Aorta (tissue), 5 donors: ENCODE measurements around the gene AHDC1. TPM values are rescaled to one million over a fixed set of nuclear protein-coding genes. Genes with fewer than 3 reads are reported as not detected.
"Not testable (repeated sequence)": the region's sequence is repeated elsewhere in the genome, so short reads cannot be mapped to it uniquely, and the experiment has no call there.

Experiments used
- ATAC-seq: fragments of 200-7000 bp; cut with Tn5 transposase; one replicate; pipeline ENCODE4 v1.9.1; 2022; ENCODE audit warnings: moderate library complexity; ENCODE audit not compliant: low FRiP score
- DNase-seq, 2 donors: peaks; one replicate each; pipeline ENCODE4 v3.0.0-alpha.2; 2020
- H3K27ac ChIP-seq, 2 donors: one replicate each; pipeline ENCODE4 v1.5.1; 2013; ENCODE audit warnings: low read length in 2 of 2, mild to moderate bottlenecking in 2 of 2, moderate library complexity in 2 of 2, control low read depth in 1 of 2, inconsistent platforms in 1 of 2, low read depth in 1 of 2
- H3K27me3 ChIP-seq, 2 donors: one replicate each; pipeline ENCODE4 v1.6.1; 2013; ENCODE audit warnings: control low read depth in 1 of 2, low read length in 1 of 2, mild to moderate bottlenecking in 1 of 2, moderate library complexity in 1 of 2; ENCODE audit not compliant: insufficient read depth in 2 of 2, control insufficient read depth in 1 of 2
- H3K36me3 ChIP-seq, 2 donors: one replicate each; pipeline ENCODE4 v1.6.1; 2013; ENCODE audit warnings: control low read depth in 1 of 2, low read length in 1 of 2, mild to moderate bottlenecking in 1 of 2; ENCODE audit not compliant: insufficient read depth in 2 of 2, control insufficient read depth in 1 of 2
- H3K4me1 ChIP-seq, 2 donors: one replicate each; pipeline ENCODE4 v1.6.1; 2013; ENCODE audit warnings: low read length in 2 of 2, control low read depth in 1 of 2, mild to moderate bottlenecking in 1 of 2, moderate library complexity in 1 of 2; ENCODE audit not compliant: insufficient read depth in 2 of 2, control insufficient read depth in 1 of 2
- H3K4me3 ChIP-seq, 2 donors: one replicate each; pipeline ENCODE4 v1.5.1; 2013; ENCODE audit warnings: low read length in 2 of 2, control low read depth in 1 of 2, mild to moderate bottlenecking in 1 of 2
- H3K9me3 ChIP-seq: one replicate; pipeline ENCODE4 v1.6.1; 2013; ENCODE audit warnings: mild to moderate bottlenecking, low read length; ENCODE audit not compliant: control insufficient read depth
- WGBS, 2 donors: extraction: QIAGEN DNeasy Blood & Tissue Kit; methylation state at CpG; one replicate each; pipeline ENCODE4 v1.1.7; 2013; 5-methylcytosine and 5-hydroxymethylcytosine counted together
- intact Hi-C, 2 donors: fragments of 100-400 bp; cut with DNase I; formaldehyde crosslinking; loops; one replicate each; pipeline versions ENCODE4 v1.14.2 to v1.15.0; 2022
- polyA plus RNA-seq, 2 donors: library from polyadenylated mRNA; stranded (reverse); fragments of 200-250 nt; gene quantifications; one replicate each; pipeline ENCODE4 v1.2.3, GENCODE V29; 2013
- total RNA-seq, 2 donors: library from RNA; stranded (reverse); fragmentation: NEBNext Ultra II Directional; extraction: Animal tissue kit (Norgen Biotek cat#: 25700); gene quantifications; one replicate each; pipeline ENCODE4 v1.2.1, GENCODE V29; 2021
- donor health status: healthy with polysubstance abuse.
- donor health status: Bipolar disorder and iron deficiency.
- donor health status: DM: no; HTN: no; CAD: no.
- donor health status: DM: no; HTN: no; CAD: no.
- donor health status: DM: yes; HTN: yes; CAD: no.

Gene AHDC1
- total and polyA plus RNA-seq, 4 donors = 7.8 to 89.1 (median 43.7) TPM

DNA sequence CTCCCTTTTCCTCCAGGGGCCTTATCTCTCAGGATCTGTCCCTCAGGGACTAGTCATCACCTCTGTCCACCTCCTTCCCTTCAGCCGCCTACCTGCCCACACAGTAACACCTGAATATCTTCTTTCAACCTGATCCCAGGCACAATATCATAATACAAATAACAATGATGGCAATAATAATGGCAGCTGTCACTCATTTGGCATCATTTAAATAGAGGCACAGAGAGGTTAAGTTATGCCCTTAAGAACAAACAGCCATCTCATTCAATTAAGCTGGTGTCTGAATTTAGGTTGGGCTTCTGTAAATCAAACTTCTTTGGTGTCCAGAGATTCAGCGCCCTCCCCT lies 47.5 kb downstream of the AHDC1 start:
- DNase-seq (no peak), ATAC-seq (no peak)
- H3K27me3 ChIP-seq = no peaks in the 10 kb centered on the region
- peaks cover 0 to 4% of the 10 kb centered on the region in 2 donors for H3K4me1 ChIP-seq
- H3K4me3 ChIP-seq = no peak overlapping the region
- intact Hi-C loops = loop anchor here (2.0 to 5.0 kb wide), 5 partner anchors 44 to 154 kb away; partner anchors contain the start of gene WASF2 (in 1 of the 2)
- H3K27ac ChIP-seq = peak overlapping the region in 1 of 2 donors; percentile 58
- 51 to 55% methylated on average over 2 of the region's 2 CpGs for WGBS, 2 donors
- no peaks in the 10 kb centered on the region for H3K9me3 ChIP-seq
- H3K36me3 ChIP-seq = peaks cover 0 to under 1% of the 10 kb centered on the region in 2 donors

DNA sequence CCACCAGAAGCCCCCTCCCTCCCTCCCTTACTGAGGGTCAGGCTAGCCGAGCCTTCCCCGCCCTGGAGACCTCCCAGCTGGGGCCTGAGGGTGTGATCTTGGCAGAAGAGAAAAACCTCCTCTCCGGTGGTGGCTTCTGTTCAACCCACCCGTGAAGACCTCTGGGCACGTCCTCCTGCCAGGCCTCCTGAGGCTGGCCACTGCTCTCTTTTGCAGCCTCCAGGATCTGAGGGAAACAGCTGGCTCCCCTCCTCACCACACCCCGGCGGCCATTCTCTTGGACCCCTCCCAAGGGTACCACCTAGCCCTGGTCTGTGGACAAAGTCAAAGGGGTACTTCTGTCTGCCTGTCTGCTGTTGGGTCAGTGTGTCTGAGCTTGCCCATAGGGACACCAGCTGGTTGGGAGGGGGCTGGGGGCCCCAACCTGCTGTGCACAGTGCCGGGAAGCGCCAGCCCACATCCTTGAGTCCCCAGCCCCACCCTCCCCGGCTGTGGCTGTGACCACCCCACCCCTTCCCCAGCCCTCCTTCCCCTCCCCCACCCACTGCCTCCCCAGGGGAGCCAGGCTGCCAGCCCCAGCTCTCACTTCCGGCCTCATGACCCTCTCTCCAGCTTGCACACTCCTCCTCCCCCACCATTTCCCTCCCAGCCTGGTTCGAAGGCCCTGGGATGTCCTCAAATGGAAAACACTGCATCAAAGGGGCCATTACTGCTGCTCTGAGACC lies 48.1 kb downstream of the AHDC1 start:
- DNase-seq (peak; percentile 86 to 88), ATAC-seq (peak; percentile 71)
- H3K27me3 ChIP-seq = no peaks in the 10 kb centered on the region
- H3K27ac ChIP-seq = peak overlapping the region; percentile 15 to 71
- H3K9me3 ChIP-seq = no peaks in the 10 kb centered on the region
- H3K4me3 ChIP-seq = no peak overlapping the region
- peaks cover 0 to 4% of the 10 kb centered on the region in 2 donors for H3K4me1 ChIP-seq
- 4 to 10% methylated on average over 12 of the region's 12 CpGs for WGBS, 2 donors
- peaks cover 0 to 3% of the 10 kb centered on the region in 2 donors for H3K36me3 ChIP-seq
- intact Hi-C loops = loop anchor here (2.0 to 5.0 kb wide), 5 partner anchors 45 to 154 kb away; partner anchors contain the start of gene WASF2 (in 1 of the 2)

DNA sequence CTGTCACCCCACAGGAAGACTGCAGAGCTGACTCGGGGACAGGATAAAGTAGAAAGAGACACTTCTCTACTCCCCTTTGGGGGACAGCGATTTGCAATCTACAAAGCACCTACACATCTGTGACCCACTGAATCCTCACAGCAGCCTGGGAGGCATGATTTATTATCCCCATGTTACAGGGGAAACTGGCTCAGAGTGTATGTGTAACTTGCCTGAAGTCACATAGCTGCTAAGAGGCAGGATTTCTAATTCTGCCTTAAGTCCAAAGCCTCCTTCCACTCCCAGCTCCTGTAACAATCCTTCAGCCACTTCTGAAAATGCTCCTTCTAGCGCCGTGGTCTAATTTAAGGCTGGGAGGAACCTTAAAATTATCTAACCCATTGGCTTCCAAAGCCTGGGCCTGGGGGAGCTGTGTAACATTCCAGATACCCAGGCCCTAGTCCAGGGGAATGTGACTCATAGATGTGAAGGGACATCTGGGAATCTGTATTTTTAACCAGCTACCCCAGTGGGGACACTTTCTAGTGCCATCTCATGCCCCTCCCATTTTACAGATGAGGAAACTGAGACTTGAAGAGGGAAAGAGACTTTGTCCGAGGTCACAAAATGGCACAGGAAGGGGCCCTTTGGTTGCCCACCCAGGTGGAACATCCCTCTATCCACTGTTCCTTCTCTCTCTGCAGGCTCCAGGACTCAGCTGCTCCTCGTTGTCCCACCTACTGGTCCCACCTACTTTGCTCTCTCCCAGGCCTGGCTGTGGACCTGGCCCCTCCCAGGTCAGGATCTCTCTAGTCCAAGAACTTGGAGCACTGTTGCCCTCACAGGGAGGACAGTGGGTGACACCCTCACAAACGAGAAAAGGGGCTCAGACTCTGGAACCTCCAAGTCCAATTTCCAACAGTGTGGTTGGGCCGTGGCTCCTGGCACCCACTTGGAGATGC lies 48.9 kb downstream of the AHDC1 start:
- intact Hi-C loops = loop anchor here (5.0 kb wide), 4 partner anchors 63 to 153 kb away; partner anchors contain the start of gene WASF2 (in 1 of the 2)
- peak in 1 of 2 donors; percentile 77 for DNase-seq
- H3K36me3 ChIP-seq = peaks cover 0 to 6% of the 10 kb centered on the region in 2 donors
- H3K4me1 ChIP-seq = peaks cover 0 to 4% of the 10 kb centered on the region in 2 donors
- no peaks in the 10 kb centered on the region for H3K9me3 ChIP-seq
- no peak overlapping the region for H3K4me3 ChIP-seq
- peak; percentile 60 for ATAC-seq
- no peaks in the 10 kb centered on the region for H3K27me3 ChIP-seq
- peak overlapping the region; percentile 15 to 71 for H3K27ac ChIP-seq
- 25% methylated on average over 8 of the region's 8 CpGs for WGBS, 2 donors

DNA sequence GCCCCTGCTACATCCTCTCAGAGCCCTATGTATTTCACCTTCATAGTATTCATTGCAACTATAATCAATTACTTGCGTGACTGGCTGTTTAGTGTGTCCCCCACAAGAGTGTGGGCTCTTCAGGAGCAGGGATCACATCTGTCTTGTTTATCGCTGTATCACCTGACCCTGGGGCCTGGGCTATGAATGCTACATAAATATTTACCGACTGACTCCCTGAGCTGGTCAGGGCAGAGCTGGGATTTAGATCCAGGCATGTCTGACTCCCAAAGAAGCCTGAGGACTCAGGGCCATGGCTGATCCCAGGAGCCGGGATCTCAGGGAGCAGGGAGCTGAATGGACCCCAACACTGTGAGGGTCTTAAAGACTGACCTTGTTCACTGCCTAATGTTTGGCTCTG lies 49.7 kb downstream of the AHDC1 start:
- Histone ChIP-seq H3K4me1 (peaks cover 0 to 4% of the 10 kb centered on the region in 2 donors), H3K27ac (peak overlapping the region in 1 of 2 donors; percentile 30), H3K36me3 (peaks cover 0 to 7% of the 10 kb centered on the region in 2 donors), H3K9me3 (no peaks in the 10 kb centered on the region), H3K4me3 (no peak overlapping the region), H3K27me3 (no peaks in the 10 kb centered on the region)
- DNase-seq = no peak
- ATAC-seq = no peak
- intact Hi-C loops = loop anchor here in 1 of 2 donors (5.0 kb wide), 1 partner anchor 137 kb away; no protein-coding TSS in a partner anchor
- 64 to 73% methylated on average over 4 of the region's 4 CpGs for WGBS, 2 donors

DNA sequence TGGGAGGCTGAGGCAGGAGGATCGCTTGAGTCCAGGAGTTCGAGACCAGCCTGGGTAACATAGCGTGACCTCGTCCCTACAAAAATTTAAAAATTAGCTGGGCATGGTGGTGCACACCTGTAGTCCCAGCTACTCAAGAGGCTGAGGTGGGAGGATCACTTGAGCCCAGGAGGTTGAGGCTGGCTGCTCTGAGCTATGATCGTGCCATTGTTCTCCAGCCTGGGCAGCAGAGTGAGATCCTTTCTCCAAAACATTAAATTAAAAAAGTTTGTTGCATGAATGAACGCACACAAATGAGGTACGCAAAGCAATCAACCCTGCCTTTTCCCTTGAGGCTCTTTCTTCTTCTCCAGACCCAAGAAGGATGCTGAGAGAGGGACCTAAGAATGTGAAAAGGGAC lies 50.1 kb downstream of the AHDC1 start:
- WGBS, 2 donors = 93 to 94% methylated on average over 7 of the region's 7 CpGs
- not testable (repeated sequence) for H3K9me3 ChIP-seq, H3K36me3 ChIP-seq, H3K4me3 ChIP-seq, ATAC-seq, H3K4me1 ChIP-seq, H3K27me3 ChIP-seq, DNase-seq
- intact Hi-C loops = loop anchor here in 1 of 2 donors (5.0 kb wide), 1 partner anchor 137 kb away; no protein-coding TSS in a partner anchor
- peak overlapping the region in 1 of 2 donors; percentile 30 for H3K27ac ChIP-seq

DNA sequence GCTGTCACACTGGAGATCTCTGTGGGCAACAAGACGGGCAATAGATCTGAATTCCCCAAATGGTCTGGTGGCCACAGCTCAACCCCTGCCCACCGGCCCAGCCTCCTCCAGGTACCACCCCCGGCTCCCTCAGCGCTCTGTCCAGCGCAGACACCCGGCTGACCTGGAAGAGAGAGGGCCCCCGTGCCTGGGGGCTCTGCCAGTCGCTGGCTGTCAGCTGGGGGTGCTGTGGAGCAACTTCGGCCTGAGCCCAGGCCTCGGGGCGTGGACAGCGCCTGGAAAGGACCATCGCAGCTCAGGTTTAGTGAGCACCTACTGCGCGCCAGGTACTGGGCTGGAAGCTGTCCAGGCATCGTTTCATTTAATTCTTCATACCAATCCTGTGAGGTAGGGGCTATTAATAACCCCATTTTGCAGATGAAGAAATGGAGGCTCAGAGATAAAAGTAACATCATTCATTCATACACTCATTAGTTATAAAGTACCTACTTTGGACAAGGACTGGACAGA lies 51.0 kb downstream of the AHDC1 start:
- H3K4me1 ChIP-seq = peaks cover 0 to 4% of the 10 kb centered on the region in 2 donors
- WGBS, 2 donors = 80% methylated on average over 16 of the region's 16 CpGs
- DNase-seq = no peak
- ATAC-seq = no peak
- H3K4me3 ChIP-seq = no peak overlapping the region
- intact Hi-C loops = loop anchor here in 1 of 2 donors (5.0 kb wide), 1 partner anchor 136 kb away; no protein-coding TSS in a partner anchor
- peak overlapping the region in 1 of 2 donors; percentile 38 for H3K27ac ChIP-seq
- H3K9me3 ChIP-seq = no peaks in the 10 kb centered on the region
- H3K36me3 ChIP-seq = peaks cover 0 to 7% of the 10 kb centered on the region in 2 donors
- no peaks in the 10 kb centered on the region for H3K27me3 ChIP-seq

DNA sequence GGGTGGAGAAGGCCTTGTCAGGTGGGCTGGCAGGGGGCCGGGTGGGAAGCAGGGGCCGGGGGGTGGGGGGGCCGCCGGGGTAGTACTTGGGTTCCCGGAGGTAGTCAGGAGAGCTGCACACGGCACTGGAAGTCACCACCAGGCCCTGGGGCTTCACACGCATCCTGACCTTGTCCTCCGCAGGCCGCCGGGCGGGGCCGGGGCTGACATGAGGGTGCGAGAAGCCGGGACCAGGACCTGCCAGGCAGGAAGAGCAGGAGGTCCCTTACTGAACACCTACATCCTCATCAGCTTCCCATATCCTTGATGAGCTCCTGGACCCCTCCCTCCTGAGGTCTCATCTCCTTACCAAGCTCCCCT lies 52.0 kb downstream of the AHDC1 start:
- intact Hi-C loops = loop anchor here in 1 of 2 donors (5.0 kb wide), 1 partner anchor 135 kb away; no protein-coding TSS in a partner anchor
- WGBS, 2 donors = 89 to 94% methylated on average over 13 to 14 of the region's 14 CpGs
- no peak for ATAC-seq

More for the DNA sequence above, 52.0 kb downstream of the AHDC1 start:
- H3K36me3 ChIP-seq = peaks cover 0 to 7% of the 10 kb centered on the region in 2 donors
- no peak overlapping the region for H3K27ac ChIP-seq
- H3K27me3 ChIP-seq = no peaks in the 10 kb centered on the region
- no peak for DNase-seq
- no peaks in the 10 kb centered on the region for H3K9me3 ChIP-seq
- H3K4me3 ChIP-seq = no peak overlapping the region
- peaks cover 0 to 4% of the 10 kb centered on the region in 2 donors for H3K4me1 ChIP-seq
